ENCODE measurements around the gene PRR12.

PRR12 gene

GRCh38 chr19:49652551-49653465 is 61.8 kb downstream of the PRR12 start:
- H3K4me3 ChIP-seq (replicated peaks in 1 of 2; ENCODE audit: low read depth in 2 of 2, low read length in 2 of 2) = no peak overlapping the region
- no peak for TF ChIP-seq CTCF (IDR thresholded peaks at IDR 0.05; ENCODE audit: low read depth, low read length)
- no peak for DNase-seq (ENCODE audit: low read depth in 2 of 2)

GRCh38 chr19:49653466-49653806 is 62.5 kb downstream of the PRR12 start:
- no peak for DNase-seq (ENCODE audit: low read depth in 2 of 2)
- no peak overlapping the region for H3K4me3 ChIP-seq (replicated peaks in 1 of 2; ENCODE audit: low read depth in 2 of 2, low read length in 2 of 2)
- no peak for TF ChIP-seq CTCF (IDR thresholded peaks at IDR 0.05; ENCODE audit: low read depth, low read length)

- DNase-seq (ENCODE audit: low read depth in 2 of 2) = no peak
- no peak overlapping the region for H3K4me3 ChIP-seq (replicated peaks in 1 of 2; ENCODE audit: low read depth in 2 of 2, low read length in 2 of 2)
- TF ChIP-seq CTCF (IDR thresholded peaks at IDR 0.05; ENCODE audit: low read depth, low read length) = no peak
These were observed 63.6 kb downstream of the PRR12 start for GRCh38 chr19:49654581-49654980.

GRCh38 chr19:49655570-49656455 is 64.8 kb downstream of the PRR12 start:
- no peak for DNase-seq (ENCODE audit: low read depth in 2 of 2)
- H3K4me3 ChIP-seq (replicated peaks in 1 of 2; ENCODE audit: low read depth in 2 of 2, low read length in 2 of 2) = no peak overlapping the region
- no peak for TF ChIP-seq CTCF (IDR thresholded peaks at IDR 0.05; ENCODE audit: low read depth, low read length)

- no peak for DNase-seq (ENCODE audit: low read depth in 2 of 2)
- no peak overlapping the region for H3K4me3 ChIP-seq (replicated peaks in 1 of 2; ENCODE audit: low read depth in 2 of 2, low read length in 2 of 2)
- no peak for TF ChIP-seq CTCF (IDR thresholded peaks at IDR 0.05; ENCODE audit: low read depth, low read length)
These were observed 65.6 kb downstream of the PRR12 start for GRCh38 chr19:49656456-49657109.

GRCh38 chr19:49657493-49658138 is 66.6 kb downstream of the PRR12 start:
- TF ChIP-seq CTCF (IDR thresholded peaks at IDR 0.05; ENCODE audit: low read depth, low read length) = no peak
- no peak for DNase-seq (ENCODE audit: low read depth in 2 of 2)
- no peak overlapping the region for H3K4me3 ChIP-seq (replicated peaks in 1 of 2; ENCODE audit: low read depth in 2 of 2, low read length in 2 of 2)
